ENCODE measurements around the gene CCDC149.

DNA sequence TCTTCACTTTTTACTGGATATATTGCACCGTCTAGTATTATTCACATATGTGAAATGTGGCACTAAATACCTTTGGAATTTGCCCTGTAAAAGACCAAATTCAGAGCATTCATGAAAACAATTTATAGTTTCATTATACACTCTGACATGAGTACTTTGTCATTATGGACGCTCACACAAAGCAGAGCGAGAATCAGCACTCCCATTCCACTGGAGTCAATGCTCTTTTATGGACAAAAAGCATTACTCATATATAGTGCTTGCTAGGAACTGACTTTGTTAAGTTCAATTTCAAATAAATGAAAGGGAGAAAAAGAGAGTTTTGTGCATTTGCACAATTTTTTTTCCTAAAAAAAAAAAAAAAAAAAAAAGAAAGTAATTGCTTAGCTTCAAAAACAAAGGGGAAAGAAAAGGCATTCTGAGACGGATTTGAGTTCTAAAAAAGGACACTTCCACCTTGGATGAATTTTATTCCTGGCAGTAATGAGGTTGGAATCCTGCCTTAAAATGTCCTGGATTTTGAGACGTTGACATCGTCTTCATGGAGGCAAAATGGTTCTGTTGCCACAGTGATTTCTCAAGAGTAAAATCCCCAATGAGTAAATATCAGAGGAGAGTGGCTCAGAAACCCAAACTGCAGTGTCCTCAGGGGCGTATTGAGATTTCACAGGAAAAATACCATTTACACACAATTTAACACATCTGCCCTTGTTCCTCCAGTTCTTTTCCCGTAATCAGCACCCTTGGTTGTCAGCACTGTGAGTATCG lies 34.8 kb downstream of the CCDC149 start:
- TF ChIP-seq, protein P1, sequence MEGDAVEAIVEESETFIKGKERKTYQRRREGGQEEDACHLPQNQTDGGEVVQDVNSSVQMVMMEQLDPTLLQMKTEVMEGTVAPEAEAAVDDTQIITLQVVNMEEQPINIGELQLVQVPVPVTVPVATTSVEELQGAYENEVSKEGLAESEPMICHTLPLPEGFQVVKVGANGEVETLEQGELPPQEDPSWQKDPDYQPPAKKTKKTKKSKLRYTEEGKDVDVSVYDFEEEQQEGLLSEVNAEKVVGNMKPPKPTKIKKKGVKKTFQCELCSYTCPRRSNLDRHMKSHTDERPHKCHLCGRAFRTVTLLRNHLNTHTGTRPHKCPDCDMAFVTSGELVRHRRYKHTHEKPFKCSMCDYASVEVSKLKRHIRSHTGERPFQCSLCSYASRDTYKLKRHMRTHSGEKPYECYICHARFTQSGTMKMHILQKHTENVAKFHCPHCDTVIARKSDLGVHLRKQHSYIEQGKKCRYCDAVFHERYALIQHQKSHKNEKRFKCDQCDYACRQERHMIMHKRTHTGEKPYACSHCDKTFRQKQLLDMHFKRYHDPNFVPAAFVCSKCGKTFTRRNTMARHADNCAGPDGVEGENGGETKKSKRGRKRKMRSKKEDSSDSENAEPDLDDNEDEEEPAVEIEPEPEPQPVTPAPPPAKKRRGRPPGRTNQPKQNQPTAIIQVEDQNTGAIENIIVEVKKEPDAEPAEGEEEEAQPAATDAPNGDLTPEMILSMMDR (IDR thresholded peaks at IDR 0.05), result no peak
- no peak for TF ChIP-seq POLR2AphosphoS5 (IDR thresholded peaks at IDR 0.05; ENCODE audit: insufficient read depth in 1 of 2, low read depth in 1 of 2)

All from vagina (tissue), 2 donors.